Gastrocnemius medialis (tissue), 4 donors: Measurements from ENCODE around the gene CCND1.

Experiments used
- POLR2A ChIP-seq, 2 donors: fragments of 450-650 bp; IDR thresholded peaks; one replicate each; pipeline ENCODE4 v1.6.1; 2017; ENCODE audit warnings: antibody characterized with exemption in 2 of 2, mild to moderate bottlenecking in 2 of 2, moderate library complexity in 2 of 2
- TF ChIP-seq, protein P1 (sequence below), 5 experiments: fragments of 450-650 bp in 3 of 5; fragments of 200-600 bp in 2 of 5; sonication (generic) in 2 of 5; IDR thresholded peaks in 4 of 5; conservative IDR thresholded peaks in 1 of 5; 1 replicate in 4 of 5; 2 replicates in 1 of 5; pipeline ENCODE4 v1.5.1; 2016 to 2019; ENCODE audit warnings: antibody characterized with exemption in 5 of 5, mild to moderate bottlenecking in 3 of 5, moderate library complexity in 3 of 5

GRCh38 chr11:69658626-69659450, 17.9 kb downstream of the CCND1 start:
- TF ChIP-seq, protein P1, sequence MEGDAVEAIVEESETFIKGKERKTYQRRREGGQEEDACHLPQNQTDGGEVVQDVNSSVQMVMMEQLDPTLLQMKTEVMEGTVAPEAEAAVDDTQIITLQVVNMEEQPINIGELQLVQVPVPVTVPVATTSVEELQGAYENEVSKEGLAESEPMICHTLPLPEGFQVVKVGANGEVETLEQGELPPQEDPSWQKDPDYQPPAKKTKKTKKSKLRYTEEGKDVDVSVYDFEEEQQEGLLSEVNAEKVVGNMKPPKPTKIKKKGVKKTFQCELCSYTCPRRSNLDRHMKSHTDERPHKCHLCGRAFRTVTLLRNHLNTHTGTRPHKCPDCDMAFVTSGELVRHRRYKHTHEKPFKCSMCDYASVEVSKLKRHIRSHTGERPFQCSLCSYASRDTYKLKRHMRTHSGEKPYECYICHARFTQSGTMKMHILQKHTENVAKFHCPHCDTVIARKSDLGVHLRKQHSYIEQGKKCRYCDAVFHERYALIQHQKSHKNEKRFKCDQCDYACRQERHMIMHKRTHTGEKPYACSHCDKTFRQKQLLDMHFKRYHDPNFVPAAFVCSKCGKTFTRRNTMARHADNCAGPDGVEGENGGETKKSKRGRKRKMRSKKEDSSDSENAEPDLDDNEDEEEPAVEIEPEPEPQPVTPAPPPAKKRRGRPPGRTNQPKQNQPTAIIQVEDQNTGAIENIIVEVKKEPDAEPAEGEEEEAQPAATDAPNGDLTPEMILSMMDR (IDR thresholded peaks at IDR 0.05 in 4 of 5, conservative IDR thresholded peaks at IDR 0.05 in 1 of 5): no peak
- no peak for TF ChIP-seq POLR2A (IDR thresholded peaks at IDR 0.05)
